DMS79 treated with DMSO at 0.1 percent for 48 hours (cell line): Measurements from ENCODE around the gene CFAP58.

Experiments
- DNase-seq: peaks from one replicate; lab custom pipeline; 2025; lab: John Stamatoyannopoulos, UW

The CFAP58 gene

GRCh38 chr10:104487794-104488438, 134.3 kb downstream of the CFAP58 start:
- DNase-seq, result no peak

GRCh38 chr10:104488439-104488832, 134.8 kb downstream of the CFAP58 start:
- DNase-seq, result no peak

GRCh38 chr10:104492329-104492940, 138.8 kb downstream of the CFAP58 start:
- DNase-seq, result no peak

- DNase-seq, result no peak
These were observed 144.9 kb downstream of the CFAP58 start for GRCh38 chr10:104498347-104499081.

GRCh38 chr10:104501449-104501848, 147.8 kb downstream of the CFAP58 start:
- DNase-seq, result no peak

- DNase-seq, result no peak
These were observed 148.4 kb downstream of the CFAP58 start for GRCh38 chr10:104501864-104502579.

GRCh38 chr10:104502907-104503306, 149.3 kb downstream of the CFAP58 start:
- no peak for DNase-seq
